ENCODE results near the gene SAXO1.

DNA sequence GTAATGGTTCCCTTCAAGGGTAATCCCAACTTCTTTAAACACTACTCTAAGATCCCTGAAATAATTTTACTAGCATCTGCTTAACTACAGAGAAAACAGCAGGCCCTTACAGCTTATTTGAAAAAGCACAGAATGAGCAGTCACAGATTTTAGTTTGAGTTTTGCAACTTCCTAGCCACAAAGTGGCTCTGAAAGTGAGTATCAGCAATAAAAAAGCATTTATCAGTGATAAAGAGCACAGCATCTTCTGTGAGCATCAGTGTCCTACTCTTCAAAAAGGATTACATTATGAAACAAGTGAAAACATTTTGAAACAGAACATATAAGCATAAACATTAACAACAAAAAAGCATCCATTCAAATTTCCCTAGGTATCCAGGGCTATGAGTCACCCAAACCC, 45.0 kb downstream of the SAXO1 start:
- TF ChIP-seq, protein P1, sequence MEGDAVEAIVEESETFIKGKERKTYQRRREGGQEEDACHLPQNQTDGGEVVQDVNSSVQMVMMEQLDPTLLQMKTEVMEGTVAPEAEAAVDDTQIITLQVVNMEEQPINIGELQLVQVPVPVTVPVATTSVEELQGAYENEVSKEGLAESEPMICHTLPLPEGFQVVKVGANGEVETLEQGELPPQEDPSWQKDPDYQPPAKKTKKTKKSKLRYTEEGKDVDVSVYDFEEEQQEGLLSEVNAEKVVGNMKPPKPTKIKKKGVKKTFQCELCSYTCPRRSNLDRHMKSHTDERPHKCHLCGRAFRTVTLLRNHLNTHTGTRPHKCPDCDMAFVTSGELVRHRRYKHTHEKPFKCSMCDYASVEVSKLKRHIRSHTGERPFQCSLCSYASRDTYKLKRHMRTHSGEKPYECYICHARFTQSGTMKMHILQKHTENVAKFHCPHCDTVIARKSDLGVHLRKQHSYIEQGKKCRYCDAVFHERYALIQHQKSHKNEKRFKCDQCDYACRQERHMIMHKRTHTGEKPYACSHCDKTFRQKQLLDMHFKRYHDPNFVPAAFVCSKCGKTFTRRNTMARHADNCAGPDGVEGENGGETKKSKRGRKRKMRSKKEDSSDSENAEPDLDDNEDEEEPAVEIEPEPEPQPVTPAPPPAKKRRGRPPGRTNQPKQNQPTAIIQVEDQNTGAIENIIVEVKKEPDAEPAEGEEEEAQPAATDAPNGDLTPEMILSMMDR (IDR thresholded peaks at IDR 0.05 in 4 of 5, conservative IDR thresholded peaks at IDR 0.05 in 1 of 5) = no peak
- no peak for TF ChIP-seq POLR2A (IDR thresholded peaks at IDR 0.05)
